H1 (cell line): ENCODE data around the gene ANKRD29. TPM values are rescaled to one million over a fixed set of nuclear protein-coding genes. Genes with fewer than 3 reads are reported as not detected.

Source experiments
- CTCF ChIA-PET: fragments of 300-600 bp; sonication (Branson Sonifier 250); formaldehyde crosslinking; loops from one replicate; lab custom pipeline; 2021; ENCODE audit not compliant: partially characterized antibody; lab: Charles Lee
- POLR2A ChIA-PET: fragments of 300-600 bp; sonication (Branson Sonifier 250); formaldehyde crosslinking; loops from one replicate; lab custom pipeline; 2021; ENCODE audit warnings: inconsistent platforms; ENCODE audit not compliant: partially characterized antibody; lab: Charles Lee
- DNase-seq, 2 experiments: peaks; one replicate each; pipeline versions ENCODE4 v3.0.0 to v3.0.0-alpha.2; 2010 to 2022; ENCODE audit warnings: low spot score in 2 of 2, low read depth in 1 of 2, mixed read lengths in 1 of 2
- FAIRE-seq: peaks from 2 replicates; lab custom pipeline; 2011; peaks lifted over from hg19 to GRCh38; lab: Jason Lieb, UNC
- H2AFZ ChIP-seq: 2 replicates; pipeline ENCODE4 v1.8.1; 2012; ENCODE audit warnings: low read length, inconsistent platforms
- H2AK5ac ChIP-seq: 2 replicates; pipeline ENCODE4 v1.6.1; 2013; ENCODE audit warnings: low read depth, low read length
- H2BK120ac ChIP-seq: replicated peaks from 2 replicates; pipeline ENCODE3; 2013; ENCODE audit warnings: low read depth, low read length, inconsistent platforms
- H2BK12ac ChIP-seq: 2 replicates; pipeline ENCODE4 v1.6.1; 2013; ENCODE audit warnings: low read depth, low read length
- H2BK15ac ChIP-seq: 2 replicates; pipeline ENCODE4 v1.6.1; 2013; ENCODE audit warnings: low read length
- H2BK20ac ChIP-seq: 2 replicates; pipeline ENCODE4 v1.6.1; 2013; ENCODE audit warnings: low read length
- H2BK5ac ChIP-seq: 2 replicates; pipeline ENCODE4 v1.6.1; 2013; ENCODE audit warnings: low read depth, low read length
- H3K14ac ChIP-seq: 2 replicates; pipeline ENCODE4 v1.6.1; 2013; ENCODE audit warnings: inconsistent platforms; ENCODE audit not compliant: insufficient read length
- H3K18ac ChIP-seq: 2 replicates; pipeline ENCODE4 v1.6.1; 2013; ENCODE audit warnings: low read length; ENCODE audit errors: extremely low read depth
- H3K23ac ChIP-seq: 2 replicates; pipeline ENCODE4 v1.6.1; 2013; ENCODE audit warnings: inconsistent platforms; ENCODE audit not compliant: insufficient read length
- H3K23me2 ChIP-seq: 2 replicates; pipeline ENCODE4 v1.6.1; 2013; ENCODE audit warnings: low read depth, low read length
- H3K27ac ChIP-seq: 2 replicates; pipeline ENCODE4 v1.6.1; 2011; ENCODE audit warnings: low read depth, low read length, inconsistent platforms
- H3K27me3 ChIP-seq, 4 experiments: replicated peaks in 1 of 4; 1 replicate in 1 of 4; 2 replicates in 3 of 4; pipeline versions ENCODE4 v1.6.1 to v1.8.1; 2011 to 2013; ENCODE audit warnings: low read length in 3 of 4, mild to moderate bottlenecking in 3 of 4, inconsistent platforms in 2 of 4, mixed read lengths in 2 of 4, moderate library complexity in 1 of 4; ENCODE audit not compliant: control insufficient read depth in 3 of 4, insufficient read depth in 3 of 4; ENCODE audit errors: extremely low read depth in 1 of 4
- H3K36me3 ChIP-seq, 4 experiments: 2 replicates each; pipeline versions ENCODE4 v1.6.1 to v1.8.1; 2011 to 2013; ENCODE audit warnings: mild to moderate bottlenecking in 4 of 4, low read length in 3 of 4, moderate library complexity in 2 of 4, control low read depth in 1 of 4, inconsistent platforms in 1 of 4; ENCODE audit not compliant: insufficient read depth in 4 of 4, control insufficient read depth in 2 of 4
- H3K4ac ChIP-seq: replicated peaks from 2 replicates; pipeline ENCODE3; 2013; ENCODE audit warnings: low read length, low read depth, mixed read lengths, inconsistent platforms; ENCODE audit not compliant: insufficient read length
- H3K4me1 ChIP-seq, 4 experiments: replicated peaks in 1 of 4; 1 replicate in 1 of 4; 2 replicates in 3 of 4; pipeline versions ENCODE4 v1.6.1 to v1.8.1; 2011 to 2013; ENCODE audit warnings: low read length in 3 of 4, inconsistent platforms in 2 of 4, mixed read lengths in 1 of 4; ENCODE audit not compliant: insufficient read depth in 4 of 4, control insufficient read depth in 3 of 4
- H3K4me2 ChIP-seq, 2 experiments: 2 replicates each; pipeline versions ENCODE4 v1.6.1 to v1.8.1; 2011 to 2013; ENCODE audit warnings: low read depth in 2 of 2, low read length in 2 of 2, control low read depth in 1 of 2, inconsistent platforms in 1 of 2, mild to moderate bottlenecking in 1 of 2; ENCODE audit not compliant: insufficient read depth in 1 of 2
- H3K4me3 ChIP-seq, 4 experiments: fragments of 200-600, 300-600 bp in 1 of 4; sonication (generic), shearing (Covaris generic), sonication (Bioruptor Twin) in 1 of 4; 2 replicates each; pipeline versions ENCODE4 v1.5.1 to v1.8.1; 2011 to 2016; ENCODE audit warnings: low read length in 4 of 4, low read depth in 3 of 4, control low read depth in 2 of 4, inconsistent platforms in 2 of 4, mild to moderate bottlenecking in 2 of 4, mixed read lengths in 1 of 4, moderate library complexity in 1 of 4; ENCODE audit not compliant: insufficient read depth in 2 of 4; ENCODE audit errors: extremely low read depth in 1 of 4
- H3K56ac ChIP-seq: replicated peaks from 2 replicates; pipeline ENCODE3; 2013; ENCODE audit warnings: low read depth, mild to moderate bottlenecking, mixed read lengths, low read length, inconsistent platforms; ENCODE audit not compliant: insufficient read length
- H3K79me1 ChIP-seq: 2 replicates; pipeline ENCODE4 v1.6.1; 2013; ENCODE audit warnings: low read depth, low read length, control low read depth
- H3K79me2 ChIP-seq, 2 experiments: 2 replicates each; pipeline versions ENCODE4 v1.6.1 to v1.8.1; 2012 to 2013; ENCODE audit warnings: low read length in 2 of 2, mild to moderate bottlenecking in 2 of 2, inconsistent platforms in 1 of 2; ENCODE audit not compliant: insufficient read depth in 2 of 2, control insufficient read depth in 1 of 2
- H3K9ac ChIP-seq, 4 experiments: replicated peaks in 1 of 4; 1 replicate in 1 of 4; 2 replicates in 3 of 4; pipeline versions ENCODE4 v1.6.1 to v1.8.1; 2011 to 2013; ENCODE audit warnings: low read depth in 3 of 4, low read length in 3 of 4, control low read depth in 2 of 4, mild to moderate bottlenecking in 2 of 4, moderate library complexity in 2 of 4, inconsistent platforms in 1 of 4; ENCODE audit errors: extremely low read depth in 1 of 4
- H3K9me3 ChIP-seq, 2 experiments: 2 replicates each; pipeline versions ENCODE4 v1.6.1 to v1.8.1; 2012 to 2013; ENCODE audit warnings: mild to moderate bottlenecking in 2 of 2, moderate library complexity in 2 of 2, control low read depth in 1 of 2, inconsistent platforms in 1 of 2, low read depth in 1 of 2, low read length in 1 of 2, mixed read lengths in 1 of 2; ENCODE audit not compliant: insufficient read depth in 2 of 2
- H4K20me1 ChIP-seq, 2 experiments: replicated peaks in 1 of 2; 2 replicates each; pipeline versions ENCODE3 to v1.8.1; 2011 to 2013; ENCODE audit warnings: inconsistent platforms in 2 of 2, low read length in 2 of 2, mild to moderate bottlenecking in 1 of 2; ENCODE audit not compliant: insufficient read depth in 2 of 2, control insufficient read depth in 1 of 2
- H4K5ac ChIP-seq: 2 replicates; pipeline ENCODE4 v1.6.1; 2013; ENCODE audit warnings: low read length, low read depth, mixed read lengths, inconsistent platforms; ENCODE audit not compliant: insufficient read length
- H4K8ac ChIP-seq: 2 replicates; pipeline ENCODE4 v1.8.0; 2013; ENCODE audit warnings: mild to moderate bottlenecking, moderate library complexity, low read length, inconsistent platforms; ENCODE audit not compliant: insufficient read depth; ENCODE audit errors: extremely low read depth
- H4K91ac ChIP-seq: replicated peaks from 2 replicates; pipeline ENCODE3; 2013; ENCODE audit warnings: low read length, mixed read lengths, inconsistent platforms; ENCODE audit not compliant: insufficient read length
- JUN ChIP-seq: IDR thresholded peaks from 2 replicates; pipeline ENCODE4 v1.6.1; 2011; ENCODE audit warnings: low read depth, mild to moderate bottlenecking, improper control_type of control experiment, low read length
- PHF8 ChIP-seq: fragments of 200-600 bp; sonication (generic); conservative IDR thresholded peaks from 2 replicates; pipeline ENCODE4 v1.7.1; 2012; ENCODE audit warnings: low read depth, mild to moderate bottlenecking, inconsistent platforms, low read length, moderate library complexity
- RBBP5 ChIP-seq: IDR thresholded peaks from 2 replicates; pipeline ENCODE4 v1.7.1; 2012; ENCODE audit warnings: low read depth, mild to moderate bottlenecking, inconsistent platforms, low read length, moderate library complexity, borderline replicate concordance
- SIX5 ChIP-seq: IDR thresholded peaks from 2 replicates; pipeline ENCODE4 v1.6.1; 2011; ENCODE audit warnings: mild to moderate bottlenecking, low read depth, low read length
- WGBS, 2 experiments: shearing (Covaris generic) in 1 of 2; methylation state at CpG; one replicate each; pipeline versions ENCODE4 v1.1.6 to v1.1.7; 2013 to 2015; ENCODE audit warnings: low lambda C conversion rate in 2 of 2, mixed read lengths in 2 of 2, inconsistent platforms in 1 of 2, low coverage in 1 of 2, missing lambda C conversion rate in 1 of 2; ENCODE audit not compliant: insufficient replicate concordance in 2 of 2, insufficient coverage in 1 of 2, insufficient read length in 1 of 2; ENCODE audit errors: extremely low coverage in 1 of 2, missing lambda C conversion rate in 1 of 2; 5-methylcytosine and 5-hydroxymethylcytosine counted together
- polyA plus RNA-seq, 7 experiments: library from polyadenylated mRNA; depleted of rRNA in 3 of 7; stranded (reverse) in 5 of 7; unstranded in 2 of 7; fragments of >200 nt in 5 of 7; fragments of 200-250 nt in 2 of 7; gene quantifications; 1 replicate in 5 of 7; 2 replicates in 1 of 7; 4 replicates in 1 of 7; pipeline versions ENCODE4 v1.2.1 to v1.2.3, GENCODE V29; 2011 to 2013; ENCODE audit warnings: missing spikeins in 2 of 7, mixed read lengths in 2 of 7
- total RNA-seq: library from RNA; stranded (reverse); fragmentation: NEBNext Ultra II Directional; extraction: Animal tissue kit (Norgen Biotek cat#: 25700); gene quantifications from 2 replicates; pipeline ENCODE4 v1.2.1, GENCODE V29; 2021

Gene ANKRD29
- total and polyA plus RNA-seq, 2 of the 8 experiments (the other 6 are each of a cell fraction or from before 2014, with no cell fraction given): 3.0 to 7.3 TPM

DNA sequence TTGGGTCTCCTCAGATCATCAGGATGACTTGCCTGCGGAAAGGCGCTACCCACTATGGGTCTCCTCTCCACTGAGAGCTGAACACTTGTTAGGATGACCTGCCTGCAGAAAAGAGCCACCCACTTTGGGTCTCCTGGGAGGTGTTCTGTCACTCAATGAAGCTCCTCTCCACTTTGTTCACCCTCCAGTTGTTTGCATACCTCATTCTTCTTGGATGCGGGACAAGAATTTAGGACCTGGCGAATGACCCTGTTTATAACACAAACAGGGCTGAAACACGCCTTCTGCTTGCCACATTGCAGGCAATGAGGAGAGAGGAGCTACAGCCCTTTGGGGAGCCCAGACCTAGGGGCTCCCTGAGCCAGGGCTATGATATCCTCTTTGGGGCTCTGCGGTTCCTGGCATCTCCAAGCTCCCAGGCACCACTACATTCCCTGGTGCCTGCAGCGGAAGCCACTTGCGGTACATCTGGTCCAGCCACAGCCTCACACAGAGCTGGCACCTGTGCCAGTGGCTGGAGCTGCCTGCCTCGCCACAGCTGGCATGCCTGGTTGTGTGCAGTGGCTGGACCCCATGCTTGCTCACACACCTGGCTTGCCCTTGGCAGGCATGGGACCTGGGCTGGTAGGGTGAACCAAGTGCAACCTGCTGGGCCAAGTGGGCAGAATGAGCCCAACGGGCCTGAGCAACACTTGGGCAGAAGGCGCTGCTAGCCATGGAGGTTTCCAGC is 20.6 kb downstream of the ANKRD29 start:
- no peaks in the 10 kb centered on the region for H3K23me2 ChIP-seq
- 91% methylated on average over 11 of the region's 11 CpGs; no CpG with 5 or more reads in 1 of the 2 experiments for WGBS, 2 experiments
- no peak overlapping the region for H2BK5ac ChIP-seq
- no peak overlapping the region for H3K27ac ChIP-seq
- H2BK120ac ChIP-seq: no peak overlapping the region
- H2BK20ac ChIP-seq: no peak overlapping the region
- H3K23ac ChIP-seq: no peak overlapping the region
- H3K18ac ChIP-seq: no peak overlapping the region
- H2BK12ac ChIP-seq: no peak overlapping the region; the same call in 1 of the 2 replicates
- no peak for TF ChIP-seq RBBP5
- no peak for TF ChIP-seq SIX5
- no peak for TF ChIP-seq PHF8
- TF ChIP-seq JUN: no peak
- H2BK15ac ChIP-seq: no peak overlapping the region
- H3K9me3 ChIP-seq: no peaks in the 10 kb centered on the region
- H3K9ac ChIP-seq: no peak overlapping the region
- no peaks in the 10 kb centered on the region for H3K36me3 ChIP-seq
- H3K79me2 ChIP-seq: no peaks in the 10 kb centered on the region
- no peak overlapping the region for H2AK5ac ChIP-seq
- H3K4me3 ChIP-seq: no peak overlapping the region
- H2AFZ ChIP-seq: no peak overlapping the region
- 0 out of 2 replicates have a peak overlapping the region, but pooled peaks have one; percentile 42 for H4K8ac ChIP-seq
- no peak overlapping the region for H3K56ac ChIP-seq
- ChIA-PET POLR2A (interaction anchor here (0.8 to 1.2 kb wide), 2 partner anchors 95 to 339 kb away, joined by 3 read pairs; no protein-coding TSS in a partner anchor), CTCF (interaction anchor here (0.7 to 4.8 kb wide), 4 partner anchors 9 to 61 kb away, joined by 3 to 27 read pairs (median 4); no protein-coding TSS in a partner anchor)
- H3K14ac ChIP-seq: no peak overlapping the region
- no peaks in the 10 kb centered on the region for H3K27me3 ChIP-seq
- H4K5ac ChIP-seq: no peak overlapping the region
- H3K4me2 ChIP-seq: no peak overlapping the region
- H4K91ac ChIP-seq: no peak overlapping the region
- H3K4me1 ChIP-seq: peaks cover 0 to 2% (median 0%) of the 10 kb centered on the region in 4 experiments; a peak in 1 of 7 replicates
- DNase-seq (no peak), FAIRE-seq (no peak)
- no peaks in the 10 kb centered on the region for H3K79me1 ChIP-seq
- H3K4ac ChIP-seq: no peak overlapping the region
- H4K20me1 ChIP-seq: no peaks in the 10 kb centered on the region
